ENCODE data around the gene SRRM2.
A peak's percentile ranks its signal among the peaks of the same experiment; 100 is the strongest.

SRRM2 gene

DNA sequence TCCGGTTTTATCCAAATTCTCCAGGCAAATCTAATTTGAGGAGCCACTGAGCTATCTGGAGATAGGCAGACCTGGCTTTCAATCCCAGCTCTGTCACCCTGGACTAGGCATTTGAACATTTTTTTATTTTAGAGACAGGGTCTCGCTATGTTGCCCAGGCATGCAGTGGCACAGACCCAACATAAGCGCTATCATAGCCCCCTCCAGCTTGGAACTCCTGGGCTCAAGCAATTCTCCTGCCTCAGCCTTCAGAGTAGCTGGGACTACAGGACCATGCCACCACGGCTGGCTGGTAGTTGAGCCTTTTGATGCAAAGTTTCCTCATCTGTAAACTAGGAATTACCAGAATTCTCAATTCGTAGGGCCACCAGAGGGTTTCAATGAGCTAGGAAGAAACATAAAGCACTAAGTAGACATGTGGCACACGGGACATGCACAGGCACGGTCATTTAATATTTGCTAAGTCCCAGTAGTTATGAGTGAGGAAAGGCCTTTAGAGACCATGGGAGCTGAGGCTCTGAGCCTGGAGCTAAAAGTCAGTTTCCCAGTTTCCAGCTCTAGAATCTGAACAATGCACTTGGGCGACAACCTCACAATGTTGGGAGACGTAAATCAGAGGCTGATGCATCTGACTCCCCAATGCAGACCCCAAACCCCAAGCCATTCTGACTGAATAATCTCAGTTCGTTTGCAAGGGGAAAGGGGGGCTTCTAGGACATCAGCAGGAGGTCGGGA lies 23.5 kb downstream of the SRRM2 start:
- ChIA-PET POLR2A (interaction anchor here (0.8 to 4.0 kb wide), 4 partner anchors 11 to 92 kb away, joined by 3 to 42 read pairs (median 3); partner anchors contain the start of gene SRRM2), CTCF (interaction anchor here (1.0 kb wide), 1 partner anchor 79 kb away, joined by 3 read pairs; no protein-coding TSS in a partner anchor)
- no peak for DNase-seq (ENCODE audit: extremely low spot score)
- TF ChIP-seq BHLHE40 (IDR thresholded peaks at IDR 0.05; ENCODE audit: borderline replicate concordance) = no peak
- no peak for TF ChIP-seq SUZ12 (IDR thresholded peaks at IDR 0.05)
- no peak for TF ChIP-seq FOXA1 (IDR thresholded peaks at IDR 0.05)
- TF ChIP-seq ARNT (IDR thresholded peaks at IDR 0.05) = no peak

DNA sequence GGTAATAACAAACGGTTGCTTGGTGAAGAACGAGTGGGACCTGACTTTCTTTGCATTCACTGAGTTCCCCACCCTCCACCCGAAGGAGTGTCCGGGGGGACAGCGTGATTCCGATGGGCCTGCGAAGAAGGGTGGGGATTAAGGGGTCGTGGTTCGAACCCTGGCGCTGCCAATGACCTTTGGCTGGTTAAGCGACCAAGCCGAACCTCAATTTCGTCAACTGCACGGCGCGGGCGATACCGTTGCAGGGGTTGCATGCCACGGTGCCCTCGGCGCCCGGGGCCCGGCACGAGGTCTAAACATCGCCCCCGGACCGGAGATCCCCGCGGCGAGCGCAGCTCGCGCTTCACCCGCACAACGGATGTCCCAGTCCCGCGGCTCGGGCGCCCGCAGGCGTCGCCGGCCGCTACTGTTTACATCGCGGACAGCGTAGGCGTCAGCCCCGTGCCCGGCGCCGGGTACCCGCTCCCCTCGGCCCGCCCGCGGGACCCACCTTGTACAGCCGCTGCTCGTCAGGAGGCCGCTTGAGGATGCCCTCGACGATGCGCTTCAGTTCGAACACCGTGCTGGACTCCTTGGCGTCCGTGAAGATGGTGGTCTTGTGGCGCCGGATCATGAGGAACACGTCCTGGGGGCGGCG lies 24.2 kb downstream of the SRRM2 start:
- DNase-seq (ENCODE audit: extremely low spot score) = no peak
- POLR2A ChIA-PET = interaction anchor here (0.9 to 4.0 kb wide), 7 partner anchors 8 to 91 kb away, joined by 3 to 42 read pairs (median 23); partner anchors contain the start of gene SRRM2
- TF ChIP-seq BHLHE40 (IDR thresholded peaks at IDR 0.05; ENCODE audit: borderline replicate concordance) (no peak), LEF1 (IDR thresholded peaks at IDR 0.05; ENCODE audit: borderline replicate concordance) (no peak), SUZ12 (IDR thresholded peaks at IDR 0.05) (no peak), HDGF (IDR thresholded peaks at IDR 0.05; ENCODE audit: borderline replicate concordance) (no peak), SP1 (IDR thresholded peaks at IDR 0.05) (no peak), FOXK2 (IDR thresholded peaks at IDR 0.05) (no peak), NFRKB (IDR thresholded peaks at IDR 0.05) (no peak), CTBP1 (IDR thresholded peaks at IDR 0.05; ENCODE audit: borderline replicate concordance) (no peak), TARDBP (IDR thresholded peaks at IDR 0.05) (no peak), FOXA1 (IDR thresholded peaks at IDR 0.05) (no peak)
- CTCF ChIA-PET = interaction anchor here (1.0 kb wide), 1 partner anchor 78 kb away, joined by 3 read pairs; no protein-coding TSS in a partner anchor

DNA sequence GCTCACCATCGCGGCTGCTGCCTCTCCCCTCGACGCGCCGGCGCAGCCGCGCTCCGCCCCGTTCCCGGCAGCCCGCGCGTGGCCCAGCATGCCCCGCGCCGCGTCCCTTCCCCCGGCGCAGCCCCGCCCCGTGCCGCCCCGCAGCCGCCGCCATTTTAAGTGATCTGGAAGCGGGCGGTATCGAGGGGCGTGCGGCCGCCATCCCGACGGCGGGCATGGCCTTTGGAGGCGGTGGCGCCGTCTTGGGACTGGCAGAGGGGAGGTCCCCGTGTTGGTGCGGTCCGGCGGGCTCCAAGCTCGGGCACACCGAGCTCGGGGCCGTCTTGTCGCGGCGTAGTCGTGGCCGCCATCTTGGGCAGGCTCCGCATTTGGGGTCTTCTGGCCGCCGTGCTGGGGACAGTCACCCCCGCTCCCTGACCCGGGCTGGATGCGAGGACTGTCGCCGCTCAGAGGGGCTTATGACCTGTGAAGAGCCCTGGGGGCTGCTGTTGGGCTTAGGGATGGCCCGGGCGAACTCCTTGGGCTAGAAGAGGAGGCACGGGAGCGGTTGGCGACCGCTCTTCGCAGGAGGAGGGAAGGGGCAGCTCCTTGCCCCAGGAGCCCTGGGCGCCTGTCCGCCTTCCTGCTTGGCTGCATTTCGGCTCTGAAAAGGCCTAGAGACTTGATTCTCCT lies 24.9 kb downstream of the SRRM2 start, which contains the start of gene ELOB:
Gene ELOB (minus strand): TSS at position 50 of the 672 bp plus-strand sequence. CDS start 41 bp downstream, at position 9.
- DNase-seq (ENCODE audit: extremely low spot score) = peak; percentile 94
- ChIA-PET POLR2A (interaction anchor here (1.0 to 3.2 kb wide), 10 partner anchors 9 to 240 kb away, joined by 3 to 32 read pairs (median 9); partner anchors contain the start of genes PDPK1, PRSS33, PRSS41 and SRRM2), CTCF (no interaction called here)
- peak; percentile 87 for TF ChIP-seq NFRKB (IDR thresholded peaks at IDR 0.05)
- 0 out of 2 replicates have a peak, but pooled peaks have one; percentile 12 for TF ChIP-seq L3MBTL2 (conservative IDR thresholded peaks at IDR 0.05)
- no peak for TF ChIP-seq FOXA1 (IDR thresholded peaks at IDR 0.05)
- no peak for TF ChIP-seq SUZ12 (IDR thresholded peaks at IDR 0.05)
- TF ChIP-seq LEF1 (IDR thresholded peaks at IDR 0.05; ENCODE audit: borderline replicate concordance) = no peak

DNA sequence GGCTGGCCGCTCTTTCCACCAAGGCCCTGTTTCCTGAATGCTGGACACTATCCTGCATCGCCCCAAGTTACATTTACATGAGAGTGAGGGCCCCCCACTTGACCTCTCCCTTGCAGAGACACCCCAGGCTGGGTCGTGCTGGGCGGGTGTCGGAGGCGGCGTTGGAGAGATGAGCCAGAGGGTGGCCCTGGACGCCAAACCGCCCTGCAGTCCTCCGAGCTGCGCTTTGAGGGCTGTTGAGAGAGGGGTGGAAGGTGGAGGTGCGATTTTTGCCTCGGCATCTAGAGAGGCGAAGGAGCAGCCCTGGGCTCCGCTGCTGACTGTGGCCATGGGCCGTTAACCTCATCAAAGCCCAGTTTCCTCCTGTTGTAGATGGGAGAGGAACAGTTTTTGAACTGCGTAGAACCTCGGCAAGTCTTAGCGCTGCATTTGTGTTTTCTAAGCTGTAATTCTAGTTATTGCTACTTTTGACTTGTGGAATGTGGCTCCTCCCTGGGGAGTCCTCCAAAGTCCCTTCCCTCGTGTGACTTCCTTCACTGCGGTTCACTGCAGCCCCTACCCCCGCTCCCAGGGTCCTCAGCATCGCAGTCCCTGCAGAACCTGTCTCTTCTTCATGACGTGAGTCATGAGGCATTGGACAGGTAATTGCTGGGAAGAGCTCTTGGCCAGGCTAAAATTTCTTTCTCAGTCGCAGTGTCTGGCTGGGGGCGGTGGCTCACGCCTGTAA lies 25.6 kb downstream of the SRRM2 start:
- no peak for TF ChIP-seq NFRKB (IDR thresholded peaks at IDR 0.05)
- TF ChIP-seq HDGF (IDR thresholded peaks at IDR 0.05; ENCODE audit: borderline replicate concordance) = no peak
- TF ChIP-seq, protein P1, sequence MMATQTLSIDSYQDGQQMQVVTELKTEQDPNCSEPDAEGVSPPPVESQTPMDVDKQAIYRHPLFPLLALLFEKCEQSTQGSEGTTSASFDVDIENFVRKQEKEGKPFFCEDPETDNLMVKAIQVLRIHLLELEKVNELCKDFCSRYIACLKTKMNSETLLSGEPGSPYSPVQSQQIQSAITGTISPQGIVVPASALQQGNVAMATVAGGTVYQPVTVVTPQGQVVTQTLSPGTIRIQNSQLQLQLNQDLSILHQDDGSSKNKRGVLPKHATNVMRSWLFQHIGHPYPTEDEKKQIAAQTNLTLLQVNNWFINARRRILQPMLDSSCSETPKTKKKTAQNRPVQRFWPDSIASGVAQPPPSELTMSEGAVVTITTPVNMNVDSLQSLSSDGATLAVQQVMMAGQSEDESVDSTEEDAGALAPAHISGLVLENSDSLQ (IDR thresholded peaks at IDR 0.05) = no peak
- CTCF ChIA-PET = no interaction called here
- DNase-seq (ENCODE audit: extremely low spot score) = no peak
- POLR2A ChIA-PET = interaction anchor here (0.9 to 3.2 kb wide), 19 partner anchors 10 to 240 kb away, joined by 3 to 32 read pairs (median 4); partner anchors contain the start of genes PDPK1, PRSS33, PRSS41 and SRRM2

DNA sequence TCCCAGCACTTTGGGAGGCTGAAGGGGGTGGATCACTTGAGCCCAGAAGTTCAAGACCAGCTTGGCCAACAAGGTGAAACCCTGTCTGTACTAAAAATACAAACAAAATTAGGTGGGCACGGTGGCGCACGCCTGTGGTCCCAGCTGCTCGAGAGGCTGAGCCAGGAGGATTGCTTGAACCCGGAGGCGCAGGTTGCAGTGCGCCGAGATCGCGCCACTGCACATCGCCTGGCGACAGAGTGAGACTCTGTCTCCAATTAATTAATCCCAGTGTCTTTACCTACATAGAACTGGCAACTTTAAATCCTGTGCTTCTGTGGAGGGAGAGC lies 26.2 kb downstream of the SRRM2 start:
- no peak for TF ChIP-seq SUZ12 (IDR thresholded peaks at IDR 0.05)
- POLR2A ChIA-PET = interaction anchor here (0.6 to 3.2 kb wide), 20 partner anchors 9 to 631 kb away, joined by 3 to 32 read pairs (median 4); partner anchors contain the start of genes PDPK1, PRSS33, PRSS41 and SRRM2
- CTCF ChIA-PET = no interaction called here
- no peak for DNase-seq (ENCODE audit: extremely low spot score)

DNA sequence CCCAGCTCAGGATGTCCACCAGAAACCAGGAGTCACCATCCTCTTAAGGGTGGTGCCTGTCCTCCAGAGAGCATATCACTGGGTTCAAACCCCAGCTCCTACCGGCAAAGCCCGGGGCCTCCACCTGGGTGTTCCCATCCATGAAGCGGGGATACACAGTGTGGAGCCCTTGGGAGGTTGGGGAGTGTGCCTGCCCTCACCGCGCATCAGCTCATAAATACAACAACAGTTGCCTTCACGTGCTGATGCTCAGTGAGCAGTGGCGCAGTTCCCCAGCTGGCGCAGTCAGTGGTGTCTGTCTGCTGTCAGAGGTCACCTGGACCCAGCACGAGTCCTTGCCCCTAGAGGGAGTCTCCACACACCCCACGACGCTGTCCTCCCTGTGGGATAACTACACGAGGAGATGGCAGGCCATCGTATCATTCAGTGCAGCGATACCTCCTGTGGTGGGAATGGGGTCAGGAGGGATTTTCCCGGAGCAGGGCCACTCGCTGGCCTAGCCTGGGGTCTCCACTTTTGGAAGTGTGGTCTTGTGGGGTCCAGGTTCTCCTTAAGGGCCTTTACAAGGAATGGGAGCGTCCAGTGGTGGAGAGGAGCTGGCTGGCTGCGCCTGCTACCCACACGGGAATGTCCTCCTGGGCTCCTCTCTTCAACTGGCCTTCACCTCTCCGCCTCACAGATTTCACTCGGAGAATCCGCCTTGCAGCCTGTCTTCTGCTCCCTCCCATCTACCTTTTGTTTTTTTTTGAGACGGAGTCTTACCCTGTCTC lies 26.9 kb downstream of the SRRM2 start:
- TF ChIP-seq TARDBP (IDR thresholded peaks at IDR 0.05) = no peak
- no peak for TF ChIP-seq ELF4 (IDR thresholded peaks at IDR 0.05)
- TF ChIP-seq L3MBTL2 (conservative IDR thresholded peaks at IDR 0.05) = no peak
- TF ChIP-seq FOXM1 (IDR thresholded peaks at IDR 0.05; ENCODE audit: borderline replicate concordance) = no peak
- TF ChIP-seq NFRKB (IDR thresholded peaks at IDR 0.05) = no peak
- no peak for TF ChIP-seq CTBP1 (IDR thresholded peaks at IDR 0.05; ENCODE audit: borderline replicate concordance)
- TF ChIP-seq LEF1 (IDR thresholded peaks at IDR 0.05; ENCODE audit: borderline replicate concordance) = no peak
- no peak for TF ChIP-seq SP1 (IDR thresholded peaks at IDR 0.05)
- no peak for DNase-seq (ENCODE audit: extremely low spot score)
- POLR2A ChIA-PET = interaction anchor here (0.6 to 3.2 kb wide), 17 partner anchors 8 to 631 kb away, joined by 3 to 32 read pairs (median 4); partner anchors contain the start of genes PRSS33, PRSS41 and SRRM2
- CTCF ChIA-PET = no interaction called here
